ENCODE results near the gene MERTK. TPM values are rescaled to one million over a fixed set of nuclear protein-coding genes. Genes with fewer than 3 reads are reported as not detected.

Gene MERTK
- total RNA-seq, 4 donors from 2014 or later, result 10.6 to 36.6 (median 24.6) TPM

- Histone ChIP-seq H3K27me3 (no peaks in the 10 kb centered on the region), H3K9me3 (no peaks in the 10 kb centered on the region), H3K4me3 (no peak overlapping the region), H3K36me3 (no peaks in the 10 kb centered on the region), H3K4me1 (no peaks in the 10 kb centered on the region), H3K27ac (no peak overlapping the region)
- intact Hi-C loops (cut with DNase I; ENCODE audit: low total_unique reads), result no loop called here
- DNase-seq, result no peak
- TF ChIP-seq POLR2A (IDR thresholded peaks at IDR 0.05), result no peak
- TF ChIP-seq CTCF (IDR thresholded peaks at IDR 0.05), result no peak
Observed at GRCh38 chr2:112010751-112011150, 112.3 kb downstream of the MERTK start.

GRCh38 chr2:112012556-112012955 lies 114.1 kb downstream of the MERTK start:
- H3K4me3 ChIP-seq, result no peak overlapping the region
- H3K27me3 ChIP-seq, result no peaks in the 10 kb centered on the region
- no peak overlapping the region for H3K27ac ChIP-seq
- DNase-seq, result no peak
- no peaks in the 10 kb centered on the region for H3K4me1 ChIP-seq
- H3K9me3 ChIP-seq, result no peaks in the 10 kb centered on the region
- TF ChIP-seq CTCF (IDR thresholded peaks at IDR 0.05), result no peak
- TF ChIP-seq POLR2A (IDR thresholded peaks at IDR 0.05), result no peak
- no peaks in the 10 kb centered on the region for H3K36me3 ChIP-seq
- intact Hi-C loops (cut with DNase I; ENCODE audit: low total_unique reads), result no loop called here

- Histone ChIP-seq H3K4me1 (no peaks in the 10 kb centered on the region), H3K36me3 (no peaks in the 10 kb centered on the region), H3K9me3 (no peaks in the 10 kb centered on the region), H3K4me3 (no peak overlapping the region), H3K27ac (no peak overlapping the region), H3K27me3 (no peaks in the 10 kb centered on the region)
- no peak for DNase-seq
- TF ChIP-seq POLR2A (IDR thresholded peaks at IDR 0.05) (no peak), CTCF (IDR thresholded peaks at IDR 0.05) (no peak)
- intact Hi-C loops (cut with DNase I; ENCODE audit: low total_unique reads), result no loop called here
Observed at GRCh38 chr2:112018846-112019245, 120.4 kb downstream of the MERTK start.

- Histone ChIP-seq H3K27me3 (no peaks in the 10 kb centered on the region), H3K9me3 (no peaks in the 10 kb centered on the region), H3K36me3 (no peaks in the 10 kb centered on the region), H3K4me3 (no peak overlapping the region), H3K4me1 (no peaks in the 10 kb centered on the region), H3K27ac (no peak overlapping the region)
- TF ChIP-seq CTCF (IDR thresholded peaks at IDR 0.05) (no peak), POLR2A (IDR thresholded peaks at IDR 0.05) (no peak)
- no peak for DNase-seq
- intact Hi-C loops (cut with DNase I; ENCODE audit: low total_unique reads), result no loop called here
Observed at GRCh38 chr2:112019569-112019982, 121.2 kb downstream of the MERTK start.

- DNase-seq, result no peak
- H3K4me3 ChIP-seq, result no peak overlapping the region
- H3K27me3 ChIP-seq, result no peaks in the 10 kb centered on the region
- no peaks in the 10 kb centered on the region for H3K36me3 ChIP-seq
- no peak for TF ChIP-seq POLR2A (IDR thresholded peaks at IDR 0.05)
- TF ChIP-seq CTCF (IDR thresholded peaks at IDR 0.05), result no peak
- H3K27ac ChIP-seq, result no peak overlapping the region
- no peaks in the 10 kb centered on the region for H3K4me1 ChIP-seq
- no peaks in the 10 kb centered on the region for H3K9me3 ChIP-seq
- intact Hi-C loops (cut with DNase I; ENCODE audit: low total_unique reads), result no loop called here
Observed at GRCh38 chr2:112020561-112020960, 122.2 kb downstream of the MERTK start.
